SIG-M5 (cell line): Measurements from ENCODE around the gene MCC.

Experiments used
- DNase-seq: peaks from one replicate; lab custom pipeline; 2025; lab: John Stamatoyannopoulos, UW

MCC gene

GRCh38 chr5:112976432-112977309, 511.6 kb downstream of the MCC start, which contains the start of gene DCP2:
DCP2 (plus strand) TSS chr5:112976798; CDS start chr5:112976934, 136 bp downstream.
- peak; percentile 98 for DNase-seq

GRCh38 chr5:112975721-112976431, 512.4 kb downstream of the MCC start:
- DNase-seq: no peak

- DNase-seq: no peak
Observed at GRCh38 chr5:112974901-112975300, 513.4 kb downstream of the MCC start.

- DNase-seq: no peak
Observed at GRCh38 chr5:112973904-112974303, 514.3 kb downstream of the MCC start.

- no peak for DNase-seq
Observed at GRCh38 chr5:112973036-112973435, 515.2 kb downstream of the MCC start.
